ENCODE measurements around the gene SALL2. TPM values are rescaled to one million over a fixed set of nuclear protein-coding genes. Genes with fewer than 3 reads are reported as not detected.

The SALL2 gene
- total RNA-seq, 1 experiment from 2014 or later = 10.9 TPM

DNA sequence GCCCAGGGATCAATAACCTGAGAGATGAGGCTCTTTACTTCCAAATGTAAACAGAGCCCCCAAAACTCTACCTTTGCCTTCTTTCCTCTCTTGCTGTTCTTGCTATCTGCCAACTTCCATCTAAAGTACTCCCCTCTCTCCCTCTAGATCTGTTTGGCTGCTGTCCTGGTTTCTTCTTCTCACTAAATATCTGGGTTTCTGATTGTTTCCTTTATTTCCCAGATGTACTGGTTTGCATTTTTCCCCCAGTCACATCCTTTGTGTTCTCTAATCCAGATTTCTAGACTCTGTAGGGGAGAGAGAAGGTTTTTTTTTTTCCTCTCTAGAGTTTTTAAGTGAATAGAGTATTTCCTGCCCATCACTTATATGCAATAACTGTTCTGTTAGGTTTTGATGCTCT is 7.1 kb upstream of the SALL2 start:
- Mint-ChIP-seq H3K27me3 (ENCODE audit: insufficient read depth, unreplicated experiment) (no peaks in the 10 kb centered on the region), H3K9me3 (ENCODE audit: unreplicated experiment) (no peaks in the 10 kb centered on the region), H3K27ac (ENCODE audit: unreplicated experiment) (no peak overlapping the region), H3K4me1 (ENCODE audit: low read depth, unreplicated experiment) (peaks cover 14% of the 10 kb centered on the region), H3K36me3 (ENCODE audit: insufficient read depth, unreplicated experiment) (no peaks in the 10 kb centered on the region), H3K4me3 (ENCODE audit: unreplicated experiment) (no peak overlapping the region)
- TF ChIP-seq, protein P1, sequence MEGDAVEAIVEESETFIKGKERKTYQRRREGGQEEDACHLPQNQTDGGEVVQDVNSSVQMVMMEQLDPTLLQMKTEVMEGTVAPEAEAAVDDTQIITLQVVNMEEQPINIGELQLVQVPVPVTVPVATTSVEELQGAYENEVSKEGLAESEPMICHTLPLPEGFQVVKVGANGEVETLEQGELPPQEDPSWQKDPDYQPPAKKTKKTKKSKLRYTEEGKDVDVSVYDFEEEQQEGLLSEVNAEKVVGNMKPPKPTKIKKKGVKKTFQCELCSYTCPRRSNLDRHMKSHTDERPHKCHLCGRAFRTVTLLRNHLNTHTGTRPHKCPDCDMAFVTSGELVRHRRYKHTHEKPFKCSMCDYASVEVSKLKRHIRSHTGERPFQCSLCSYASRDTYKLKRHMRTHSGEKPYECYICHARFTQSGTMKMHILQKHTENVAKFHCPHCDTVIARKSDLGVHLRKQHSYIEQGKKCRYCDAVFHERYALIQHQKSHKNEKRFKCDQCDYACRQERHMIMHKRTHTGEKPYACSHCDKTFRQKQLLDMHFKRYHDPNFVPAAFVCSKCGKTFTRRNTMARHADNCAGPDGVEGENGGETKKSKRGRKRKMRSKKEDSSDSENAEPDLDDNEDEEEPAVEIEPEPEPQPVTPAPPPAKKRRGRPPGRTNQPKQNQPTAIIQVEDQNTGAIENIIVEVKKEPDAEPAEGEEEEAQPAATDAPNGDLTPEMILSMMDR (IDR thresholded peaks at IDR 0.05; ENCODE audit: insufficient read depth in 1 of 2, low read depth in 1 of 2, low read length in 1 of 2, severe bottlenecking in 1 of 2, unreplicated experiment in 1 of 2) = no peak
- DNase-seq = no peak
- ChIA-PET CTCF (no interaction called here), POLR2A (no interaction called here)
- peaks cover 9% of the 10 kb centered on the region for H3K4me1 ChIP-seq
- no peaks in the 10 kb centered on the region for H3K36me3 ChIP-seq (ENCODE audit: control insufficient read depth, insufficient read depth, low read length)
- intact Hi-C loops (cut with micrococcal nuclease; ENCODE audit: unreplicated experiment) = no loop called here
- no TSS peak for BruUV-seq (replicated peaks)
- H3K4me3 ChIP-seq (ENCODE audit: low read depth, low read length) = no peak overlapping the region
- H3K9me3 ChIP-seq = no peaks in the 10 kb centered on the region
- no peaks in the 10 kb centered on the region for H3K27me3 ChIP-seq (replicated peaks; ENCODE audit: control insufficient read depth, insufficient read depth, low read length)

DNA sequence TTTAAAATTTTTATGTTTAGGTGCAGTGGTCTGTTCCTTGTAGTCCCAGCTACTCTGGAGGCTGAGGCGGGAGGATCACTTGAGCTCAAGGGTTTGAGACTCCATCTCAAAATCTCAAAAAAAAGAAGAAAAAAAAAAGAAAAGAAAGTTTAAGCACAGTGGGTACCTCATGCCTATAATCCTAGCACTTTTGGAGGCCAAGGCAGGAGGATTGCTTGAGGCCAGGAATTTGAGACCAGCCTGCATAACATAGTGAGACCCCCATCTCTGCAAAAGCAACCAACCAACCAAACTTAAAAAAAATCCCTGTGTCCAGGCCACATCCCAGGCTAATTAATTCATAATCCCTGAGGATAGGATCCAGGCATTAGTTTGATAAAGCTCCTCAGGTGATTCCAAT is 3.4 kb upstream of the SALL2 start:
- DNase-seq = no peak
- ChIA-PET CTCF (no interaction called here), POLR2A (no interaction called here)
- Histone ChIP-seq H3K4me1 (peaks cover 9% of the 10 kb centered on the region), H3K36me3 (ENCODE audit: control insufficient read depth, insufficient read depth, low read length) (no peaks in the 10 kb centered on the region), H3K27me3 (replicated peaks; ENCODE audit: control insufficient read depth, insufficient read depth, low read length) (no peaks in the 10 kb centered on the region), H3K4me3 (ENCODE audit: low read depth, low read length) (no peak overlapping the region), H3K9me3 (no peaks in the 10 kb centered on the region)
- no peak overlapping the region for H3K27ac Mint-ChIP-seq (ENCODE audit: unreplicated experiment)
- H3K36me3 Mint-ChIP-seq (ENCODE audit: insufficient read depth, unreplicated experiment) = no peaks in the 10 kb centered on the region
- TF ChIP-seq, protein P1 (IDR thresholded peaks at IDR 0.05; ENCODE audit: insufficient read depth in 1 of 2, low read depth in 1 of 2, low read length in 1 of 2, severe bottlenecking in 1 of 2, unreplicated experiment in 1 of 2) = no peak
- H3K4me1 Mint-ChIP-seq (ENCODE audit: low read depth, unreplicated experiment) = peaks cover 13% of the 10 kb centered on the region
- intact Hi-C loops (cut with micrococcal nuclease; ENCODE audit: unreplicated experiment) = no loop called here
- H3K27me3 Mint-ChIP-seq (ENCODE audit: insufficient read depth, unreplicated experiment) = no peaks in the 10 kb centered on the region
- no peaks in the 10 kb centered on the region for H3K9me3 Mint-ChIP-seq (ENCODE audit: unreplicated experiment)
- H3K4me3 Mint-ChIP-seq (ENCODE audit: unreplicated experiment) = no peak overlapping the region
- no TSS peak for BruUV-seq (replicated peaks)

DNA sequence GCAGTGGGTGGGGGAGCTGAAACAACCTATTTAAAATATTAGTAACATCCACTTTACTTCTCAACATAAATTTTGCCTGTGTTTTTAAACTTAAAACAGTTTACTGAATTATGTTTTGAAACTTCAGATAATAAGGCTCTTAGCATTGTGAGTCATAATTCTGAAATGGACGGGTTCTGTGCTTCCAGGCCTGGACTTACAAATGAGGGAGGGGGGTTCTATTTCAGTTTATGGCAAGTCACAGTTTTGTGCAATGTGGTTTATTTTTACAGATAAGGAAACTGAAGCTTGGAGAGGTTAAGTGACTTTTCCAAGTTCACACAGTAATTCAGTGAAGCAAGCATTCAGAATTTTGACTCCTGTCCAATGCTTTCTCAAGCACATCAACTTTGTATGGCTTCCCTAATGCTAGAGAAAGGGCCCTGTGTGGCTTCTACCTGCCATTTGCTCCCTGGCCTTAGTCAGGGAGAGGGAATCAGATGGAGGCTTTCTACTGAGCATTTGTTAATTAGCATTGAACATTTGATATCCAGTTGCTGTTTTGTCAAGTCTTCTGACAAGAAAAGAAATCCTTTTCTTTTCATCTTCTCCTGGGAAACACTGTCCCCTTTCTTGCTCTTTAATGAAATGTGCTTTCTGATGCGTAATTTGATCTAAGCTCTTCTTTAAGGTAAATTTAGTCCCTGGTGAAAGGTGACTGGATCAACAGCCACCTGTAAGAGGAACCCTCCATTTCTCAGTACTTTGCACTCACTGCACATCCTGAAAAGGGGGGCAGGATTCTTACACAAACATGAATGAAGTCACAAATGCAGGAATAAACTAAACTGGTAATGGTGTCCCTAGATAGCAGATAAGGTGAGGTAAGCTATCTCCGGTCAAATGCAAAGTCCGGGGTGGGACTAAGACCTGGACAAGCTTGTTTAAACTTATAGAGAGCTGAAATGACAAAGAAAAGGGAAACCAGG is 2.5 kb upstream of the SALL2 start:
- no peak overlapping the region for H3K4me3 ChIP-seq (ENCODE audit: low read depth, low read length)
- ChIA-PET CTCF (no interaction called here), POLR2A (no interaction called here)
- peaks cover 9% of the 10 kb centered on the region for H3K4me1 ChIP-seq
- TF ChIP-seq, protein P1 (IDR thresholded peaks at IDR 0.05; ENCODE audit: insufficient read depth in 1 of 2, low read depth in 1 of 2, low read length in 1 of 2, severe bottlenecking in 1 of 2, unreplicated experiment in 1 of 2) = no peak
- no peaks in the 10 kb centered on the region for H3K9me3 ChIP-seq
- H3K27me3 ChIP-seq (replicated peaks; ENCODE audit: control insufficient read depth, insufficient read depth, low read length) = no peaks in the 10 kb centered on the region
- BruUV-seq (replicated peaks) = no TSS peak
- peak in 1 of 2 experiments; percentile 14 for DNase-seq
- Mint-ChIP-seq H3K27ac (ENCODE audit: unreplicated experiment) (no peak overlapping the region), H3K9me3 (ENCODE audit: unreplicated experiment) (no peaks in the 10 kb centered on the region), H3K27me3 (ENCODE audit: insufficient read depth, unreplicated experiment) (no peaks in the 10 kb centered on the region), H3K36me3 (ENCODE audit: insufficient read depth, unreplicated experiment) (no peaks in the 10 kb centered on the region), H3K4me3 (ENCODE audit: unreplicated experiment) (no peak overlapping the region), H3K4me1 (ENCODE audit: low read depth, unreplicated experiment) (peaks cover 13% of the 10 kb centered on the region)
- intact Hi-C loops (cut with micrococcal nuclease; ENCODE audit: unreplicated experiment) = no loop called here
- H3K36me3 ChIP-seq (ENCODE audit: control insufficient read depth, insufficient read depth, low read length) = no peaks in the 10 kb centered on the region
